ENCODE results near the gene SEMA4D.
"Not testable (repeated sequence)": the region's sequence is repeated elsewhere in the genome, so short reads cannot be mapped to it uniquely, and the experiment has no call there.

SEMA4D gene

DNA sequence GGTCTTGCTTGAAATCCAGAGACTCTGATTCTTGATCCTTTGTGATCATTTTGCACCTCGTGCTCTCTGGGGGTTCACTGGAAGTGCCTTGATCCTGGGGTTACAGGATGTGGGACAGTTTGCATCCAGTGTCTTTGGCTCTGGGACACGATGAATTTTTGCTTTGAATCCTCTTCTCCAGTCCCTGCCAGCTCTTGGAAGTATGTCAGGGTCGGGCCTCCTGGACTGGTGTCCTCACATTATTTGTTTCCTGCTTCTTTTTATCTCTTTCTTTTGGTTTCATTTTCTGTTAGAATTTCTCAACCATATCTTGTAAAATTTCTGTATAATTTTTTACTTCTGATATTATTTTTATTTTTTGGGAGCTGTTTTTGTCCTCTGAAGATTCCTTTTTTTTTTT is 145.5 kb downstream of the SEMA4D start:
- no peak for DNase-seq

DNA sequence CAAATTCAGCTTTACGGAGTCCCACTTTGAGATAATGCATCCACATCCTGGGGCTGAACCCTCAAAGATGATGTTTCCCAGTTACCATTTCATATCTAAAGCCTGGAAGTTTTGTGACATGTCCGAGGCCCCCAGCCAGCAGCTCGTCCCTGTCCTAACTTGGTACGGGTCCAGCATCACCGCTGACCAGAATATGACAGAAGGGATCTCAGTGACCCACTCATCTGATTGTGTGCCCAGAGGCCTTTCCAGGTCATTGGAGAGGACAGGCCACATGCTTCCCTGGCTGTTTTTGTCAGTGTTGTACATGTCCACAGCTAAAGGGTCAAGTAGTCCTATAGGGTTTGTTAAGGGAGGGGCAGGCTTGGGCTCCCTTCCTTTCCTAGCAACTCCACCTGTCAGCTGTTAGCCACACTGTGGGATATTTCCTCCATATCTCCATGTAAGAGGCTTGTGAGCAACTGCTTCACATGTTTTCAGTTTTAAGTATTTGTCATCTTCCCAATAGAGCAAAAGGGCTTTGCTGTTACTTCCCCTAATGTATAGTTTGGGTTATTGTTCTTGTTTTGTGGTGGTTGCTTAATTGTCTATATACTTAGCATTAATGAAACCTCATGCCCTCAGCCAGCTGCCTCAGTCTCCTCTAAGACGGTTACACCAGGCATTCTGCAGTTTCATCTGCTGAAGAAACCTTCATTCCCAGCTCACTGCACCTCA is 146.2 kb downstream of the SEMA4D start:
- DNase-seq = no peak

- DNase-seq = no peak
These were observed 146.8 kb downstream of the SEMA4D start for GRCh38 chr9:89350988-89351557.

- DNase-seq = no peak
These were observed 148.3 kb downstream of the SEMA4D start for GRCh38 chr9:89349607-89350006.

- no peak for DNase-seq
These were observed 150.3 kb downstream of the SEMA4D start for GRCh38 chr9:89347651-89348050.

GRCh38 chr9:89346696-89347095 is 151.2 kb downstream of the SEMA4D start:
- no peak for DNase-seq

- no peak for DNase-seq
These were observed 152.4 kb downstream of the SEMA4D start for GRCh38 chr9:89345476-89345875.

DNA sequence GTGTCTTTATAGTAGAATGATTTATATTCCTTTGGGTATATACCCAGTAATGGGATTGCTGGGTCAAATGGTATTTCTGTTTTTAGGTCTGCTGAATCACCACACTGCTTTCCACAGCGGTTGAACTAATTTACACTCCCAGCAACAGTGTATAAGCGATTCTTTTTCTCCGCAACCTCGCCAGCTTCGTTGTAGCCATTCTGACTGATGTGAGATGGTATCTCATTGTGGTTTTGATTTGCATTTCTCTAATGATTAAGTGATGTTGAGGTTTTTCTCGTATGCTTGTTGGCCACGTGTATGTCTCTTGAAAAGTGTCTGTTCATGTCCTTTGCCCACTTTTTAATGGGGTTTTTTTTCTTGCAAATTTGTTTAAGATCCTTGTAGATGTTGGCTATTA is 154.1 kb downstream of the SEMA4D start:
- not testable (repeated sequence) for DNase-seq

- DNase-seq = no peak
These were observed 155.0 kb downstream of the SEMA4D start for GRCh38 chr9:89342948-89343347.

- DNase-seq = no peak
These were observed 155.7 kb downstream of the SEMA4D start for GRCh38 chr9:89342213-89342612.

- DNase-seq = no peak
These were observed 157.6 kb downstream of the SEMA4D start for GRCh38 chr9:89340332-89340731.

- no peak for DNase-seq
These were observed 158.1 kb downstream of the SEMA4D start for GRCh38 chr9:89339807-89340206.

- no peak for DNase-seq
These were observed 167.4 kb downstream of the SEMA4D start for GRCh38 chr9:89330513-89330912.

DNA sequence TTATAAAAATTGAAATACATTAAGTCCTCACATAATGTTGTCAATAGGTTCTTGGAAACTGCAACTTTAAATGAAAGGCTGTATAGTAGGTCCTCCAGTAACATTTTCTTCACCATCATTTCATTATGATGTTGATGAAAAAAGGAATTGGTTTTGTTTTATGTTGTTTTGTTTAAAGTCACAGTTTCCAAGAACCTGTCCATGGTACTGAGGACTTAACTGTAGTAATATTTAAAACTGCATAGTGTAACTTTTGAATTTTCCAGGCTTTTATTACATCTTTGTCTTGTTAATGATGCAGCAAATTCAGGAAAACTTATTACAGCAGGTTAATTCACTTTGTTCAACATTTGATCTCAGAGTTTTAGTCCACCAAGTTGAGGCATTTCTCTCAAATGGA is 168.0 kb downstream of the SEMA4D start:
- no peak for DNase-seq

DNA sequence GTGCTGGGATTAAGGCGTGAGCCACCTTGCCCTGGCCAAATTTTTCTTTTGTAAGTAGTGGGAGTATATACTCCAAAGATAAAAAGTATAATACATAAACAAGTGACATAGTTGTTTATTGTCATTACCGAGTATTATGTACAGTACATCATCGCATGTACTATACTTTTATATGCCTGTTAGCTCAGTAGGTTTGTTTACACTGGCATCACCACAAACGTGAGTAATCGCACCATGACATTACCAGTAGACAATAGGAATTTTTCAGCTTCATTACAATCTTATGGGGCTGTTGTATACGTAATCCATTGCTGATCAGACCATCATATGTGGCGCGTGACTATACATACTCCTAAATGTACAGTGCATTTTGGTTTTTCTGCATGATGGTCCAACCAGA is 169.8 kb downstream of the SEMA4D start:
- no peak for DNase-seq

DNA sequence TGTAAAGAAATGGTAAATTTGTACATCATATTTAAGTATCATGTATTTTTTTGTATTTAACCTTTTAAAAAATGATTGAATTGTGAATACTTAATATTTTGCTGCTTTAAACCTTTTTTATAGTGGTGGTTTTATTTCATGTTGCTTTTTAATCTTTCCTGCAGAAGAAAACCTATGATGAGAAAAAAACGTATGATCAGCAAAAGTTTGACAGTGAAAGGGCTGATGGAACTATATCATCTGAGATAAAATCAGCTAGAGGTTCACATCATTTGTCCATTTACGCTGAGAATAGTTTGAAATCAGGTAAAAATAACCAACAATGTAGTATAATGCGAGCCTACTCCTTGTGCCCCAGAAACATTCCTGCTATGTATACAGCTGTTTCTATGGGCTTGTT is 172.2 kb downstream of the SEMA4D start:
- no peak for DNase-seq

- DNase-seq = no peak
These were observed 174.5 kb downstream of the SEMA4D start for GRCh38 chr9:89323390-89323789.

DNA sequence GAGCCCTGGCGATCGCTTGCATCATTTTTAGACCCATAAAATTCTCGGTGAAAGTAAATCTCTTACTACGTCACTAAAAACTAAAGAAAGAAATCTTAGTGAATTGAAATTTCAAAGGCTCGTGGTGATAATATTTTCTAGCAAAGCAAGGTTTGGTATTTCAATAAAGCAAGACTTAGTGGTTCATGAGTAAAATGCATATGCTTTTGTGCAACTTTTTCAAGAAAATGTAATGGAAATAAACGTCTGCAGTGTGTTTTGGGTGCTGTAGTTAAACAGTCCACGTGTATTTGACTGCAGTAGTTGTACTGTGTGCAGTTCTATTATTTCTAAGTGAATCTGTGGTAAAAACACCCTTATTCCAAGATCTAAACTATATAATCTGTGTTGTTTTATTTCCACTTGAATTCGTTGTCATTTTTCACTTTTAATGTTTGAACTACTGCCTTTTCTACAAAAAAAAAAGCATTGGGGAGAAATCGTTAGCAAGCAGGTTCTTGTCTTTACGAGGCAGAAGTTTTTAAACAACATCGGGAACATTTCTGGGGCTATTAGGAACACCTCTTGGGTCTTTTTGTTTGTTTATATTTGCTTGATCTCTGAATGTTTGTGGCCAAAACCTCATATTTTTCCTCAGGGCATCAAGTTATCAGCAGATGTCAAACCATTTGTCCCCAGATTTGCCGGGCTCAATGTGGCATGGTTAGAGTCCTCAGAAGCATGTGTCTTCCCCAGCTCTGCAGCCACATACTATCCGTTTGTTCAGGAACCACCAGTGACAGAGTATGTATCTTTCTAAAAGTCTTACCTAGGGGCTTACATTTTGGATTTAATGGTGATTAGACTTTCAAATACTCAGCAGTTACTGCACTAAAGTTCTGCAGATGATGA is 178.7 kb downstream of the SEMA4D start:
- DNase-seq = peak; percentile 38

- peak; percentile 100 for DNase-seq
These were observed 179.5 kb downstream of the SEMA4D start, which contains the start of gene SECISBP2 for GRCh38 chr9:89318123-89319014. Gene SECISBP2, plus strand, starts transcription at chr9:89318500. Its CDS starts 77 bp downstream, at chr9:89318577.

DNA sequence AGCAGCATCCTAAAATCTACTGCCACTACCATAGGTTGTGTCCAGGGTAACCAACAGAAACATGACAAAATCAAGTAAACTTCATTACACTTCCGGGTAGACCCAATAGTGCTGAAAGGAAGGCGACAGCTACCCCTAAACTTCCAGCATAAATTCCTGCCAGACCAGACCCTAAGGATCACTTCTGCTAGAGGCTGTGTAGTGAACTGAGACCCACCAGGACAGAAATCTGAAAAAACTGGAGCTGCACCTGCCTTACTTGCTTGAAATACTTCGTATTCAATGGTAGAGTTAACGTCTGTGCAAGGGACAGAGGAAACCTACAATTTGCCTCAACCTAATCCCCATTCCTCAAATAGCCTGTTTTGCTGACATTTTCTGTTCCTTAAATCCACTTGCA is 180.6 kb downstream of the SEMA4D start:
- DNase-seq = no peak

GRCh38 chr9:89315482-89315881 is 182.4 kb downstream of the SEMA4D start:
- DNase-seq = no peak

DNA sequence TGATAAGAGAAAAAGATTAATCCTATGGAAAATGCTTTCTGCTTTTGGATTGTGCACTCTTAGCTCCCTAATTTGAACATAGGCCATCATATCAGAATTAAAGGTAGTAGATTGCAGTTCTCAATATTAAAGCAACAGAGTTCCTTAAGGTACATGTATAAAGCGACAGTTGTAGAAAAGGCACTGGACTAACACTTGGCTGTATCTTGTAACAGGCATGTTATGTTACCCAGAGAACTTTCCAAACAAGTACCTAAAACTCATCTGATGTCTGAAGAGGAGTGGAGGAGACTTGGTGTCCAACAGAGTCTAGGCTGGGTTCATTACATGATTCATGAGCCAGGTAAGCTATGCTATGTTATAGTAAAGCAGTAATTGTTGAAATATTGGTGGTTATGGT is 183.0 kb downstream of the SEMA4D start:
- DNase-seq = no peak
